Glutamatergic neuron (in vitro differentiated cells): ENCODE data around the gene CORO7. TPM values are rescaled to one million over a fixed set of nuclear protein-coding genes. Genes with fewer than 3 reads are reported as not detected.

Experiments used
- DNase-seq: peaks from one replicate; pipeline ENCODE4 v3.0.0; 2022
- H3K27ac Mint-ChIP-seq: one replicate; pipeline ENCODE4 v1.8.0; 2020; ENCODE audit warnings: mild to moderate bottlenecking, mixed read lengths, inconsistent platforms; ENCODE audit not compliant: unreplicated experiment
- H3K27me3 Mint-ChIP-seq: one replicate; pipeline ENCODE4 v1.8.0; 2020; ENCODE audit warnings: mild to moderate bottlenecking, moderate library complexity, mixed read lengths, inconsistent platforms; ENCODE audit not compliant: unreplicated experiment
- H3K36me3 Mint-ChIP-seq: one replicate; pipeline ENCODE4 v1.8.0; 2020; ENCODE audit warnings: mild to moderate bottlenecking, mixed read lengths, inconsistent platforms; ENCODE audit not compliant: unreplicated experiment
- H3K4me1 Mint-ChIP-seq: one replicate; pipeline ENCODE4 v1.8.0; 2020; ENCODE audit warnings: mild to moderate bottlenecking, low read depth, mixed read lengths, inconsistent platforms; ENCODE audit not compliant: unreplicated experiment
- H3K4me3 Mint-ChIP-seq: one replicate; pipeline ENCODE4 v1.8.0; 2020; ENCODE audit warnings: mild to moderate bottlenecking, mixed read lengths, inconsistent platforms; ENCODE audit not compliant: unreplicated experiment
- H3K9me3 Mint-ChIP-seq: one replicate; pipeline ENCODE4 v1.8.0; 2020; ENCODE audit warnings: mild to moderate bottlenecking, moderate library complexity, mixed read lengths, inconsistent platforms; ENCODE audit not compliant: unreplicated experiment
- total RNA-seq: library from RNA; stranded (reverse); fragmentation: NEBNext Ultra II Directional; extraction: Animal tissue kit (Norgen Biotek cat#: 25700); gene quantifications from one replicate; pipeline ENCODE4 v1.2.1, GENCODE V29; 2021; ENCODE audit not compliant: unreplicated experiment
- TF ChIP-seq, protein P1 (sequence below): fragments of 200-600 bp; sonication (generic); IDR thresholded peaks from one replicate; pipeline ENCODE4 v1.5.0; 2021; ENCODE audit not compliant: partially characterized antibody, unreplicated experiment

CORO7 gene
- total RNA-seq, 1 donor from 2014 or later = 200 TPM

DNA sequence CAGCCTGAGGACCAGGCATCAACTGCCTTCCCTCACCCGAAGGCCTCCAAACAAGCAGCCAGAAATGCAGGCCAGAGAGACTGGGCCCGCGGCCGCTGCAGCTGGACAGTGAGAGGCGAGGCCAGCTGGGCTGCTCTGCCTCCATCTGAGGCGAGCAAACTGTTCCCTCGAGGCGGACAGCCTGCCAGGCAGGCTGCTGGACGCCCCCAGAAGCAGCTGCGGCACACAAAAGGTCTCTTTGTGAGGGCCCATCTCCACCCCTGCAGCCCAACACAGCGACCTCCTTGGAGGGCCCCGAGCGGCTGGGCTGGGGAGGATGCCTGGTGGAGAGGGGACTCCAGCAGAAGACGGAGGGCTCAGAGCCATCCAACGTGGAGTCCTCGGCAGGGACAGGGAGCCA lies 4.7 kb downstream of the CORO7 start:
- Mint-ChIP-seq H3K4me3 (peak overlapping the region; percentile 78), H3K36me3 (no peaks in the 10 kb centered on the region), H3K9me3 (peaks cover 14% of the 10 kb centered on the region), H3K27ac (peak overlapping the region; percentile 95), H3K4me1 (peaks cover 35% of the 10 kb centered on the region), H3K27me3 (peaks cover 20% of the 10 kb centered on the region)
- TF ChIP-seq, protein P1, sequence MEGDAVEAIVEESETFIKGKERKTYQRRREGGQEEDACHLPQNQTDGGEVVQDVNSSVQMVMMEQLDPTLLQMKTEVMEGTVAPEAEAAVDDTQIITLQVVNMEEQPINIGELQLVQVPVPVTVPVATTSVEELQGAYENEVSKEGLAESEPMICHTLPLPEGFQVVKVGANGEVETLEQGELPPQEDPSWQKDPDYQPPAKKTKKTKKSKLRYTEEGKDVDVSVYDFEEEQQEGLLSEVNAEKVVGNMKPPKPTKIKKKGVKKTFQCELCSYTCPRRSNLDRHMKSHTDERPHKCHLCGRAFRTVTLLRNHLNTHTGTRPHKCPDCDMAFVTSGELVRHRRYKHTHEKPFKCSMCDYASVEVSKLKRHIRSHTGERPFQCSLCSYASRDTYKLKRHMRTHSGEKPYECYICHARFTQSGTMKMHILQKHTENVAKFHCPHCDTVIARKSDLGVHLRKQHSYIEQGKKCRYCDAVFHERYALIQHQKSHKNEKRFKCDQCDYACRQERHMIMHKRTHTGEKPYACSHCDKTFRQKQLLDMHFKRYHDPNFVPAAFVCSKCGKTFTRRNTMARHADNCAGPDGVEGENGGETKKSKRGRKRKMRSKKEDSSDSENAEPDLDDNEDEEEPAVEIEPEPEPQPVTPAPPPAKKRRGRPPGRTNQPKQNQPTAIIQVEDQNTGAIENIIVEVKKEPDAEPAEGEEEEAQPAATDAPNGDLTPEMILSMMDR = no peak
- peak; percentile 83 for DNase-seq

DNA sequence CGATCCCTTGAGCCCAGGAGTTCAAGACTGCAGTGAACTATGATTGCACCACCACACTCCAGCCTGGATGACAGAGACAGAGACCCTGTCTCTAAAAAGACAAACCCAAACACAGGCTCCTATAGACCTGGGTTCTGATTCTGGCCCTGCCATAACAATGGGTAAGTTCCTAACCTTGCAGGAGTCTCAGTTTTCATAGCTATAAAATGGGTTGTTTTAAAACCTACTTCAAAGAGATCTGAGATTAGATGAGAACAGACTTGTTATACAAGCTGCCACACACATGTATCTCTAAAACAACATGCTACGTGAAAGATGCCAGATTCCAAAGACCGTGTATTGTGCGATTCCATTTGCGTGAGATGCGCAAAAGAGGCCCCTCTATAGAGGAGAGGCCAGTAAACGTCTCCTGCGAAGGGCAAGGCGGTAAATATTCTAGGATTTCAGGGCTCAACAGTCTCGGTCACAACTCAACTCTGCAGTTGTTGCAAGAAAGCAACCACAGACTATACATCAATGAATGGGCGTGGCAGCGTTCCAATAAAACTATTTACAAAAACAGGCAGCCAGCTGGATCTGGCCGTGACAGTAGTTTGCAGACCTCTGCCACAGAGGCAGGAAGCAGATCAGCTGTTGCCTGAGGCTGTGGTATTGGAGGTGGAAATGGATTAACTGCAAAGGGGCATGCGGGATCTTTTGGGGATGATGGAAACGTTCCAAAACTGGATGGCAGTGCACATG lies 5.9 kb downstream of the CORO7 start:
- DNase-seq = no peak
- H3K4me3 Mint-ChIP-seq = peak overlapping the region; percentile 53
- TF ChIP-seq, protein P1 = no peak
- peaks cover 13% of the 10 kb centered on the region for H3K9me3 Mint-ChIP-seq
- peaks cover 38% of the 10 kb centered on the region for H3K4me1 Mint-ChIP-seq
- H3K36me3 Mint-ChIP-seq = no peaks in the 10 kb centered on the region
- peak overlapping the region; percentile 83 for H3K27ac Mint-ChIP-seq
- H3K27me3 Mint-ChIP-seq = peaks cover 20% of the 10 kb centered on the region

DNA sequence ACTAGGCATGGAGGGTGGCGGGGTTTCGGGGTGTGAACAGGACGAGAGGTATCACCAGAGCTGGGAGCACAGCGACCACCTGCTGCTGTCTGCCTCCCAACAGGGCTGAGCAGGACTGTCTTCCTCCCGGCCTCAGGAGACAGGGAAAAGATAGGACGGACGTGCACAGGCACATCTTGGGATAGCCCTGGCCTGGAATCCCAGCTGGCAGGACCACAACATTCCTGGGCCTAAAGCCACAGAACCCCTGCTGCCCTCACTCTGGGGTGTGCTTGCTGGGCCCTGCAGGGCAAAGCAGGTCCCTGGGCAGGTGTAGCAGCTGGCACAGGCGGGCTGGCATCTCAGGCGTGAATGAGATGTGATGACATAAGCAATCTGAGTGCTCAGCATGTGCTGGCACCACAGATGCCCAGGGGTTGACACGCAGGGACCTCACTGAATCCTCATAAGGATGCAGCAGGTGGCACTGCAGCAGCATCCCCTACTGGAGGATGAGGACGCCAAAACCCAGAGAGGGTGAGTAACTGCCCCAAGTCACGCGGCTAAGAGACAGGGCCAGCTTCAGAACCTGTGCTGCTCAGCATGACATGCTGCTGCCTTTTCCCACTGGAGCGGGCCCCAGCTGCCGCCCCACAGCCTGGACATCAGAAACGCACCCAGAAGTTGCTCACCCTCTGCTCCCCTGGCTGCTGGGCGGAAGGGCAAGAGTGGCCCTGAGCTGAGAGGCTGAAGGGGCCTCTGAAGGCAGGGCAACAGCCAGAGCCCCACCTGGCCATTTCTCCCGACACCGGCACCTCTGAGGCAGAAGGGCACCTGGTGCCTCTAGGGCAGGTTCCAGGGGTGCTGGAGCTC lies 7.1 kb downstream of the CORO7 start:
- peaks cover 12% of the 10 kb centered on the region for H3K9me3 Mint-ChIP-seq
- no peaks in the 10 kb centered on the region for H3K36me3 Mint-ChIP-seq
- no peak overlapping the region for H3K4me3 Mint-ChIP-seq
- peak overlapping the region; percentile 22 for H3K27ac Mint-ChIP-seq
- H3K27me3 Mint-ChIP-seq = peaks cover 14% of the 10 kb centered on the region
- H3K4me1 Mint-ChIP-seq = peaks cover 35% of the 10 kb centered on the region
- TF ChIP-seq, protein P1 = no peak
- no peak for DNase-seq

DNA sequence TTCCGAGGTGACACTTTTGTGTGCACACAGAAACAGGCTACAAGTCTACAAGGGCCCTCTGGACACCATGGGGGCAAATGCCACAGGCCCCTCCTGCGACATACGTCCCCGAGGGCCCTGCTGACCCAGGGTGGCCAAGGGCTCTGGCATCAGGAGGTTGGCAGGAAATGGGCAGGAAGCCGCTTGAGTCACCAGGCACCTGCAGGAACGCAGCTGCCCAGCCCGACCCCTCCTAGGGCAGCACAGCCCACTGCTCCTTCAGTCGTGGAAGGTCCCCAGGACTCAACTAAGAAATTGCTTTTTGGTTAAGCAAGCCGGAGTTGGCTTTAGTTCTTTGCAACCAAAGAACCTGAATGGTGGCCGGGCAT lies 8.1 kb downstream of the CORO7 start:
- Mint-ChIP-seq H3K4me1 (peaks cover 33% of the 10 kb centered on the region), H3K9me3 (peaks cover 13% of the 10 kb centered on the region), H3K27ac (no peak overlapping the region), H3K4me3 (no peak overlapping the region), H3K27me3 (peaks cover 13% of the 10 kb centered on the region), H3K36me3 (no peaks in the 10 kb centered on the region)
- TF ChIP-seq, protein P1 = no peak
- no peak for DNase-seq
